Panc1 (cell line): ENCODE data around the gene TSKU. TPM values are rescaled to one million over a fixed set of nuclear protein-coding genes. Genes with fewer than 3 reads are reported as not detected.

Experiments used
- ATAC-seq: fragments of 200-7000 bp; cut with Tn5 transposase; 2 replicates; pipeline ENCODE4 v1.9.1; 2020; ENCODE audit warnings: mild to moderate bottlenecking, moderate library complexity
- BruUV-seq: library from RNA; stranded (reverse); fragments of 400-500 nt; replicated peaks from 2 replicates; lab custom pipeline; 2021; lab: Mats Ljungman, UMichigan
- CTCF ChIA-PET: fragments of 300-600 bp; sonication (Branson Sonifier 250); formaldehyde crosslinking; loops from one replicate; lab custom pipeline; 2022; ENCODE audit warnings: antibody characterized with exemption; lab: Charles Lee
- POLR2A ChIA-PET: fragments of 300-600 bp; sonication (Branson Sonifier 250); formaldehyde crosslinking; loops from one replicate; lab custom pipeline; 2022; ENCODE audit warnings: antibody characterized with exemption; lab: Charles Lee
- DNase-seq: peaks from one replicate; pipeline ENCODE4 v3.0.0-alpha.2; 2010; ENCODE audit warnings: low read depth, low spot score
- H3K27ac ChIP-seq: 2 replicates; pipeline ENCODE4 v1.5.1; 2011; ENCODE audit warnings: mild to moderate bottlenecking, low read length, inconsistent platforms
- H3K27me3 ChIP-seq: fragments of 200-500 bp; sonication (Bioruptor generic); 2 replicates; pipeline ENCODE4 v1.6.0; 2014; ENCODE audit warnings: low read length, inconsistent platforms; ENCODE audit not compliant: control insufficient read depth, insufficient read depth
- H3K36me3 ChIP-seq: fragments of 200-500 bp; sonication (Bioruptor generic); 2 replicates; pipeline ENCODE4 v1.5.1; 2014; ENCODE audit warnings: inconsistent platforms, mild to moderate bottlenecking, low read length, moderate library complexity; ENCODE audit not compliant: control insufficient read depth, insufficient read depth
- H3K4me1 ChIP-seq: 2 replicates; pipeline ENCODE4 v1.5.1; 2011; ENCODE audit warnings: inconsistent platforms, mild to moderate bottlenecking, low read length, moderate library complexity; ENCODE audit not compliant: control insufficient read depth, insufficient read depth
- H3K4me3 ChIP-seq, 2 experiments: 2 replicates each; pipeline ENCODE4 v1.5.1; 2011 to 2012; ENCODE audit warnings: low read depth in 2 of 2, low read length in 2 of 2, mild to moderate bottlenecking in 2 of 2, inconsistent platforms in 1 of 2, moderate library complexity in 1 of 2
- H3K9me3 ChIP-seq: fragments of 200-500 bp; sonication (Bioruptor generic); 2 replicates; pipeline ENCODE4 v1.5.1; 2014; ENCODE audit warnings: low read depth, mild to moderate bottlenecking, inconsistent platforms, low read length, moderate library complexity; ENCODE audit not compliant: control insufficient read depth, insufficient read depth
- CTCF ChIP-seq: fragments of 450-650 bp; IDR thresholded peaks from 2 replicates; pipeline ENCODE4 v1.5.1; 2017; ENCODE audit warnings: mild to moderate bottlenecking
- POLR2AphosphoS5 ChIP-seq: IDR thresholded peaks from 2 replicates; pipeline ENCODE4 v1.6.1; 2012; ENCODE audit warnings: mild to moderate bottlenecking, low read depth, low read length, moderate library complexity
- REST ChIP-seq, 2 experiments: IDR thresholded peaks; 2 replicates each; pipeline ENCODE4 v1.6.1; 2011 to 2012; ENCODE audit warnings: low read depth in 2 of 2, control low read depth in 1 of 2, low read length in 1 of 2, mild to moderate bottlenecking in 1 of 2, moderate library complexity in 1 of 2; ENCODE audit not compliant: insufficient read depth in 1 of 2
- SIN3A ChIP-seq: IDR thresholded peaks from 2 replicates; pipeline ENCODE4 v1.6.1; 2012; ENCODE audit warnings: low read depth, mild to moderate bottlenecking, low read length, moderate library complexity, borderline replicate concordance; ENCODE audit not compliant: insufficient read depth
- TCF7L2 ChIP-seq: IDR thresholded peaks from 2 replicates; pipeline ENCODE4 v1.6.1; 2011; ENCODE audit warnings: mild to moderate bottlenecking, low read depth, low read length, inconsistent platforms
- in situ Hi-C: cut with HindIII; loops from 2 replicates; pipeline ENCODE4 v1.10.0; 2016; ENCODE audit warnings: low sequenced_read_pairs, low pct_unique_long_range_greater_than_20kb
- intact Hi-C: fragments of 100-400 bp; cut with micrococcal nuclease; formaldehyde crosslinking; loops from one replicate; pipeline ENCODE4 v1.10.0; 2022; ENCODE audit not compliant: unreplicated experiment
- total RNA-seq: library from RNA; stranded (reverse); gene quantifications from one replicate; pipeline ENCODE4 v1.2.1, GENCODE V29; 2021; ENCODE audit not compliant: unreplicated experiment

TSKU gene
- total RNA-seq, 1 experiment from 2014 or later: 31.4 TPM

GRCh38 chr11:76747915-76748860 is 35.0 kb upstream of the TSKU start:
- no peaks in the 10 kb centered on the region for H3K27me3 ChIP-seq
- CTCF ChIA-PET: no interaction called here
- in situ Hi-C loops: no loop called here

More at GRCh38 chr11:76747915-76748860, 35.0 kb upstream of the TSKU start:
- ATAC-seq (no peak), DNase-seq (no peak)
- no TSS peak for BruUV-seq
- Histone ChIP-seq H3K36me3 (no peaks in the 10 kb centered on the region), H3K9me3 (no peaks in the 10 kb centered on the region), H3K27ac (no peak overlapping the region), H3K4me3 (no peak overlapping the region), H3K4me1 (peaks cover 2% of the 10 kb centered on the region; the same call in 1 of the 2 replicates)
- TF ChIP-seq POLR2AphosphoS5: no peak
- TF ChIP-seq REST (IDR thresholded peaks at IDR 0.05; ENCODE audit: insufficient read depth in 1 of 2, low read depth in 2 of 2, low read length in 1 of 2): no peak
- TF ChIP-seq TCF7L2: no peak
- TF ChIP-seq CTCF: no peak
- TF ChIP-seq SIN3A: no peak
- intact Hi-C loops: no loop called here
- POLR2A ChIA-PET: no interaction called here
